ENCODE results near the gene RAD51B. TPM values are rescaled to one million over a fixed set of nuclear protein-coding genes. Genes with fewer than 3 reads are reported as not detected.
"Not testable (repeated sequence)": the region's sequence is repeated elsewhere in the genome, so short reads cannot be mapped to it uniquely, and the experiment has no call there.

The RAD51B gene
- total and polyA plus RNA-seq, 5 donors, result 0.88 to 5.3 (median 3.3) TPM

DNA sequence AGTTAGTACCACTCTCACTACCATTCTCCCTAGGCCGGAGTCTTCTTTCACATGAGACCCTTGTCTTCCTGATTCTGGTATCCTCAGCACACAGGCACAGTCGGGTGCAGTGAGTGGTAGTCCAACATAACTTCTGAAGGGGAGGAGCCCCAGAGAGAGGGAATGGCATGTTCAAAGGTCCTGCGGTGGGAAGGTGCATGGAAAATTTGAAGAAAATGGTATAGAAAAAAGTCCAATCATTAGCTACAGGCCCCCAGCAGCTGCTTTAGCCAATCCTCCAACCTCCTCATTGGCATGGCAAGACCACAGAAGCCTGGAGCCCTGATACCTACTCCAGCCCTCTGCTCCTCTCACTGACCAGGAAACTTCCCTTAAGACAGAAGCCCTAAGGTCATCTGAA lies 876.7 kb downstream of the RAD51B start:
- no peak for DNase-seq
- no peak overlapping the region for H3K27ac ChIP-seq (ENCODE audit: low read length)
- no peak overlapping the region for H3K4me3 ChIP-seq (ENCODE audit: low read length)
- 94% methylated on average over 3 of the region's 3 CpGs for WGBS
- peaks cover 6% of the 10 kb centered on the region for H3K4me1 ChIP-seq (ENCODE audit: control insufficient read depth, insufficient read depth, low read length)
- ATAC-seq, result no peak
- H3K27me3 ChIP-seq (ENCODE audit: control insufficient read depth, insufficient read depth), result no peaks in the 10 kb centered on the region
- H3K9me3 ChIP-seq (ENCODE audit: control insufficient read depth, low read length), result no peaks in the 10 kb centered on the region
- intact Hi-C loops (cut with DNase I), result no loop called here

DNA sequence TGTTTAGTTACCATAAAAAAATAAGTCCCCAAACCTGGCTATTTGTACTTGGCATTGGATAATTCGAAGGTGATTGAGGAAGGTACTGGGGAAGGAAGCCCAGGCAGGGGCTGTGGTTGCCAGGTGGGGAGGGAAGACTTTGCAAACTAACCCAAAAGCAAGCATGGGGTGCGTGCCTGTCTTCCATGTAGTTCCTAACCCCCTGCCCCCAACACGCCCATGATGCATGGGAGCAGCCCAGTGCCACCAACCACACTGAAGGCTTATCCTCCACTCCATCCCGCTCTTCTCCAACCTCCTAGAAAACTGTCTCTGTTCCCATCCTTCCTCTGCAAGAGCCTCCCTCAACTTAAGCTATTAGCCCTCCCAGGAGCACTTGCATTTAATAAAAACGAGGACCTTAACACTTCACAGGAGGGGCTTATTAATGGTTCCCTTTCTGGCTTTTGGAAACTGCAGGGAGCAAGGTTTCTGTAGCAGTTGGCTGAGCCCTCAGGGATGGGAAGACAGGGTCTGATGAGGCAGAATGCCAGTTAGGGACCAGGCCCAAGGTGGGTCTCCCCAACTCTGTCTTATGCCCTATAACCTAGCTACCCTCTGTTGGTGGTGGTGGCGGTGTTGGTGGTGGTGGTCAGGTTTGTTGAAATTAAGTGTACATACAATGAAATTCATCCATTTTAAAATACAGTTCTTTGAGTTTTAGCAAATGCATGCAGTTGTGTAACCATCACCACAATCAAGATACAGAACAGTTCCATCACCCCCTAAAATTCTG lies 877.3 kb downstream of the RAD51B start:
- Histone ChIP-seq H3K27me3 (ENCODE audit: control insufficient read depth, insufficient read depth) (no peaks in the 10 kb centered on the region), H3K9me3 (ENCODE audit: control insufficient read depth, low read length) (no peaks in the 10 kb centered on the region), H3K27ac (ENCODE audit: low read length) (no peak overlapping the region), H3K4me1 (ENCODE audit: control insufficient read depth, insufficient read depth, low read length) (peaks cover 6% of the 10 kb centered on the region), H3K4me3 (ENCODE audit: low read length) (no peak overlapping the region)
- WGBS, result 98% methylated on average over 6 of the region's 6 CpGs
- no peak for DNase-seq
- intact Hi-C loops (cut with DNase I), result no loop called here
- ATAC-seq, result no peak

DNA sequence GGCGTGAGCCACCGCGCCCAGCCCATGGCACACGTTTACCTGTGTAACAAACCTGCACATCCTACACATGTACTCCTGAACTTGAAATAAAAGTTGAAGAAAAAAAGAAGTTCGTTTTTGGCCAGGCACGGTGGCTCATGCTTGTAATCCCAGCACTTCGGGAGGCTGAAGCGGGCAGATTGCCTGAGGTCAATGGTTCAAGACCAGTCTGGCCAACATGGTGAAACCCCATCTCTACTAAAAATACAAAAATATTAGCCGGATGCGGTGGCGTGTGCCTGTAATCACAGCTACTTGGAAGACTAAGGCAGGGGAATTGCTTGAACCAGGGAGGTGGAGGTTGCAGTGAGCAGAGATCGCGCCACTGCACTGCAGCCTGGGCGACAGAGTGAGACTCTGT lies 879.2 kb downstream of the RAD51B start:
- H3K27me3 ChIP-seq (ENCODE audit: control insufficient read depth, insufficient read depth); DNase-seq: not testable (repeated sequence)

DNA sequence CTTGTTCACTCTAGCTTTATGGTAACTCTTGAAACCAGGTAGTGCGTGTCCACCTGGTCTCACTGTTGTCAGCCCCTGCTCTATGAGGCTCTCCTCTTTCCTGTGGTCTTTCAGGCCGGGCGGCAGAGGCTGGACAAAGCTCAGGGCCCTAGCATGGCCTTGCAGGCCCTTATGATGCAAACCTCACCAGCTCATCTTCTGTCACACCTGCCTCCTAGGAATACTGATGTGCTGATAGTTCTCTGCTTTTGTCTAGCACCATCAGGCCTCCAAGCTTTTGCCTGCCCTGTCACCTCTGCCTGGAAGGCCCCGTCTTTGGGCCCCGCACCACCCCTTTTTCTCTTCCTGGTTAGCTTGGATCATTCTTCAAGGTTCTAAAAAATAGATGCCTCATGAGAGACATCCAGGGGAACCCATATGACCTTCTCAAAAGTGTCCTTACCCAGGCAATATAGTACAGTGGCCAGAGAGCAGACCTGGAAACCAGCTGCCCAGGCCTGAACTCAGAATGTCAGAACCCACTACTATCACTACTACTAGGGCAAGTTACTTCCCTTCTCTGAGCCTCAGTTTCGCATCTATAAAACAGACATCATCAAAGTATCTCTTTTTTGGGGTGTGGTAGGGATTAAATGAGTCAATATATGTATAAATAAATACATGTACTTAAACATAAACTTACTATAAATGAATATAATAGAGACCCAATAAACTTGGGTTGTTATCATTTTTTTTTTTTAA lies 881.6 kb downstream of the RAD51B start:
- WGBS, result 93% methylated on average over 6 of the region's 6 CpGs
- H3K27ac ChIP-seq (ENCODE audit: low read length), result no peak overlapping the region
- no peak overlapping the region for H3K4me3 ChIP-seq (ENCODE audit: low read length)
- ATAC-seq, result no peak
- DNase-seq, result no peak
- intact Hi-C loops (cut with DNase I), result no loop called here
- no peaks in the 10 kb centered on the region for H3K9me3 ChIP-seq (ENCODE audit: control insufficient read depth, low read length)
- peaks cover 3% of the 10 kb centered on the region for H3K4me1 ChIP-seq (ENCODE audit: control insufficient read depth, insufficient read depth, low read length)
- H3K27me3 ChIP-seq (ENCODE audit: control insufficient read depth, insufficient read depth), result no peaks in the 10 kb centered on the region

More for the DNA sequence above, 879.2 kb downstream of the RAD51B start:
- H3K4me3 ChIP-seq (ENCODE audit: low read length); ATAC-seq; H3K4me1 ChIP-seq (ENCODE audit: control insufficient read depth, insufficient read depth, low read length); intact Hi-C loops (cut with DNase I); H3K27ac ChIP-seq (ENCODE audit: low read length); H3K9me3 ChIP-seq (ENCODE audit: control insufficient read depth, low read length): not testable (repeated sequence)
- 90% methylated on average over 14 of the region's 14 CpGs for WGBS

DNA sequence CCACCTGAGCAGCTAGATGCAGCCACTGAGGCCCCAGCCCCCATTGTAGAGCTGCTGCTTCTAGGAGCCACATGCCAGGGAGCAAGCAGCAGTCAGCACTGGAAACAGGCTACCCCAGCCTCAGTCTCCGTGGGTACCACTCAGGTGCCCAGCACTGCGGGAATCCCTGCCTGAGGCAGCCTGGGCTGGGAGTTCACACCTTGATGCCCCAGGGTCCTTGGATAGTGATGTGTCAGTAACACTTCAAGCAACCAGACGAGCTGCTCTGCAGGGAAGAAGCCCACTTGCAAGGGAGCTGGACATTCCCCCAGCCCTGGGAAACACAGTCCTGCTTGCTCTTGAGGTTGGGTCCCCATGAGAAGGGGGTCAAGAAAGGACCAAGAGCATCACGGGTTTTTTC lies 882.6 kb downstream of the RAD51B start:
- Histone ChIP-seq H3K4me1 (ENCODE audit: control insufficient read depth, insufficient read depth, low read length) (peaks cover 5% of the 10 kb centered on the region), H3K27me3 (ENCODE audit: control insufficient read depth, insufficient read depth) (no peaks in the 10 kb centered on the region), H3K4me3 (ENCODE audit: low read length) (no peak overlapping the region), H3K9me3 (ENCODE audit: control insufficient read depth, low read length) (no peaks in the 10 kb centered on the region), H3K27ac (ENCODE audit: low read length) (no peak overlapping the region)
- DNase-seq, result no peak
- WGBS, result 98% methylated on average over 4 of the region's 4 CpGs
- intact Hi-C loops (cut with DNase I), result no loop called here
- ATAC-seq, result no peak

DNA sequence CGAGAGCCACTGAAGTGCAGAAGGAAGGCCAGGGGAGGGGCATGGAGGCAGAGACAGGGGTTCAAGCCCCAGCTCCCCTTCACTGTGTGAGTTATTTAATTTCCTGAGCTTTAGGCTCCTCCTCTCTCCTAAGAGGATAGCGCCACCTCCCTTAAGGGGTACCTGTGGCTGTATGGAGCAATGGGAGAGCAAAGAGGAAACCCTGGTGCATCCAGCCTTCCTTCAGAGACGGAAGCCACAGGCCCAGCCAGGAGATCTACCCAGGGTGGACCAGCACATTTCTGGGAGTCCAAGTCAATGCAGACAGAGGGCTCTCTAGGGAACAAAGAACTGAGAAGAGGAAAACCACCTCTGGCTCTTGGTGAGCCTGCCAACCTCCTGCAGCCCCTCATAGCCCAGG lies 883.0 kb downstream of the RAD51B start:
- no peaks in the 10 kb centered on the region for H3K9me3 ChIP-seq (ENCODE audit: control insufficient read depth, low read length)
- no peak overlapping the region for H3K4me3 ChIP-seq (ENCODE audit: low read length)
- ATAC-seq (no peak), DNase-seq (no peak)
- H3K4me1 ChIP-seq (ENCODE audit: control insufficient read depth, insufficient read depth, low read length), result peaks cover 5% of the 10 kb centered on the region
- WGBS, result 95% methylated on average over 3 of the region's 3 CpGs
- H3K27me3 ChIP-seq (ENCODE audit: control insufficient read depth, insufficient read depth), result no peaks in the 10 kb centered on the region
- intact Hi-C loops (cut with DNase I), result no loop called here
- no peak overlapping the region for H3K27ac ChIP-seq (ENCODE audit: low read length)

DNA sequence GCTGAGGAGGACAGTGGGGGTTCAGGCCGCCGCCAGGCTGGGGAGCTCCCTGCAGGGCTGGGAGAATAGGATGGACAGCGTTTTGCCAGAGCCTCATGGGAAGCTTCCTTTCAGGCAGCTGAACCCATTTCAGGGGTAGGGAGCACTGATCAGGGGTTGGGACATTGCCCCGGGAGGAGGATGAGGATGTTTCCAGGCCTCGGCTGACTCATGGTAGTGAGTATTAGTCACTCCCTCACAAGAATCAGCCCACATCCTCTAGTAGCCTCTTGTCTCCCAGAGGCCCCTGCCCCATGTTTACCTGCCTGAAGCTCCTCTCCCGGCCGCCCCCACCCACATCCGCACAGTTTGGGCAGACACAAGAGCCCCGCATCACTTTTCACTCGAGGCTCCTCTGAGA lies 883.5 kb downstream of the RAD51B start:
- no peak overlapping the region for H3K4me3 ChIP-seq (ENCODE audit: low read length)
- peaks cover 5% of the 10 kb centered on the region for H3K4me1 ChIP-seq (ENCODE audit: control insufficient read depth, insufficient read depth, low read length)
- intact Hi-C loops (cut with DNase I), result no loop called here
- no peak overlapping the region for H3K27ac ChIP-seq (ENCODE audit: low read length)
- H3K27me3 ChIP-seq (ENCODE audit: control insufficient read depth, insufficient read depth), result no peaks in the 10 kb centered on the region
- 75% methylated on average over 10 of the region's 10 CpGs for WGBS
- H3K9me3 ChIP-seq (ENCODE audit: control insufficient read depth, low read length), result no peaks in the 10 kb centered on the region
- ATAC-seq, result peak in 1 of 2 donors; percentile 52
- DNase-seq, result peak in 1 of 3 donors; percentile 48

DNA sequence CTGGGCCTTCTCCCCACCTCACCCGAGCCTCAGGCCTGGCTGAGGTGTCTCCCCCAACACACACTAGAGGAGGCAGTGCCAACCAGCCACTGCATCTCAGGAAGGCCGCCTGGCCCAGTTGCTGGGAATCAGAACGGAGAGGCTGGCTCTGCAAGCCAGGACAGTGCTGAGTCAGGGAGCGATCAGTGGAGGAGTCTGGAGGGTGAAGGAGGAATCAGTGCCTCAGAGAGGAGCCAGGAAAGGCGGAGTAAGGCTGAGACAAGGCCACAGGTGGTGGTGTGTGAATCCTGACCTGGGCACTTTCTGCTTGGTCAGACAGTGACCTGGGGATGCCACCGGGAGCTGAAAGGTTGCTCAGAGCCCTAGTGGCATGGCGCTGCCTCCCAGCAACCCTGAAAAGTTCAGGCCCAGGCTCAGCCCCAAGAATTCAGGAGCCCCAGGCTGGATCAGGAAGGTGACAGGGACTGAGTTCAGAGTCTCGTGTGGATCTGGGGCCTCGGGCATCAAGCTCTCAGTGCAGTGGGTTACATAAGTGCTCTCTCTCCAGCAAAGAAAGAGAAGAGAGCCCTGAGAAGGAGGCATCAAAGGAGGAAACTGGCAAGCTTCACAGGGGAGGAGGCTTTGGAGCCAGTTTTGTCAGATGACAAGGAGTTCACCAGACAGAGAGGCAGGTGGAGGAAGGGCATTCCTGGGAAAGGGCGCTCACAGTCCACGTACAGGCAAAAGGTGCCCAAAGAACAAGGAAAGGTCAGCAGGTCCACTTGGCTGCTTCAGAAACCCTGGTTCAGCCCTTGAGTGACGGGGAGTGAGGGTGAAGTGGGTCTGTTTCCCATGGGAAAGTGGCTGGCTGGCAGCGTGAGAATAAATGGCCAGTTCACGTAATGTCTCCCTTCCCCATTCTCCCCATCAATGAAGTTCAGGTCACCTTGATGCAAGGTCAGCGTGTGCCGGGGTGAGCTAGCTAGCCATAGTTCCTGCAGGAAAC lies 885.4 kb downstream of the RAD51B start:
- intact Hi-C loops (cut with DNase I), result no loop called here
- Histone ChIP-seq H3K4me3 (ENCODE audit: low read length) (no peak overlapping the region), H3K27me3 (ENCODE audit: control insufficient read depth, insufficient read depth) (no peaks in the 10 kb centered on the region), H3K4me1 (ENCODE audit: control insufficient read depth, insufficient read depth, low read length) (peaks cover 5% of the 10 kb centered on the region), H3K27ac (ENCODE audit: low read length) (no peak overlapping the region), H3K9me3 (ENCODE audit: control insufficient read depth, low read length) (no peaks in the 10 kb centered on the region)
- ATAC-seq, result peak; percentile 32 to 57
- DNase-seq, result no peak
- 87% methylated on average over 16 of the region's 16 CpGs for WGBS

DNA sequence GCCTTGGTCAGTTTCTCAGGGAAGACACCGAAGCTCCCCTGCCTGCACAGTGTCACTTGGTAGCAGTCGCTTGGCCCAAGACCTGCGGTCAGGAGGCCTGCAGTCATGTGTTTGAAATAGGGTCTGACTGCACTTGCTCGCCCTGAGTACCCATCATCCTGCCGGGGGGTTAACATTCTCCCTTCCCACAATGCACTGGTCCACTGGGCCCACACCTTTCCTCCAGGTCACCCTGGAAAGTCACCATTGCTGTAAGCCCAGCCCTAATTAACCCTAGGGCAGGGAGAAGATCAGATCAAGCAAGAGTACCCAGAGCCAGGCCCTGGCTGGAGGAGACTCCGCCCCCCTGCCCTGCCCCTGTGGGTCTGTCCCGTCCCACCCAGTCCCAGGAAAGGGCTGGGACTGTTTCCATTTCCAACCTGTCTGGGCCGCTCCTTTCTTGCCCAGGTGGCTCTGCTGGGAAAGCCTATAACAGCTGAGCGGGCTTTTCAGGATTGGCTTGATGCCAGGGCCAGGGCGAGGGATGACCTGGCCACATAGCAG lies 886.2 kb downstream of the RAD51B start:
- Histone ChIP-seq H3K27me3 (ENCODE audit: control insufficient read depth, insufficient read depth) (no peaks in the 10 kb centered on the region), H3K4me1 (ENCODE audit: control insufficient read depth, insufficient read depth, low read length) (peaks cover 5% of the 10 kb centered on the region), H3K4me3 (ENCODE audit: low read length) (no peak overlapping the region), H3K27ac (ENCODE audit: low read length) (no peak overlapping the region), H3K9me3 (ENCODE audit: control insufficient read depth, low read length) (no peaks in the 10 kb centered on the region)
- ATAC-seq, result peak; percentile 30 to 36
- no peak for DNase-seq
- intact Hi-C loops (cut with DNase I), result no loop called here
- 88% methylated on average over 10 of the region's 10 CpGs for WGBS

DNA sequence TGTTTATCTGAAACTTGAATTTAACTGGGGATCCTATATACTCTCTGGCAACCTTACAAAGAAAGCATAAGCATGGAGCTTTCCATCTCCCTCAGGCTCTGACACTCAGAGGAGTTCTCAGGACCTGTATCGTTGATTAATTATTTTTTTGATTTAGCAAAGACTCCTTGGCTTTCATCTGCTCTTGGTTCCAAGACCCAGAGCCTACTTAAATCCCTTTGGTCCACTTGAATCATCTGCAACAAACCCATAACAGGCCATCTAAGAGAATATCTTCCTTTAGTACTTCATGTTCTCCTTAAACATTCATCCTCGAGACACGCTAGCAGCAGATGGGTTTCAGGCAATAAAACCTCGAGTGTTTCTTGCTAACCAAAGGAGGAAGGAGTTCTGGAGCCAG lies 887.9 kb downstream of the RAD51B start:
- H3K9me3 ChIP-seq (ENCODE audit: control insufficient read depth, low read length), result no peaks in the 10 kb centered on the region
- H3K27ac ChIP-seq (ENCODE audit: low read length), result no peak overlapping the region
- no peak for ATAC-seq
- intact Hi-C loops (cut with DNase I), result no loop called here
- DNase-seq, result no peak
- H3K27me3 ChIP-seq (ENCODE audit: control insufficient read depth, insufficient read depth), result no peaks in the 10 kb centered on the region
- 77% methylated on average over 4 of the region's 4 CpGs for WGBS
- no peak overlapping the region for H3K4me3 ChIP-seq (ENCODE audit: low read length)
- H3K4me1 ChIP-seq (ENCODE audit: control insufficient read depth, insufficient read depth, low read length), result peaks cover 5% of the 10 kb centered on the region

All from right cardiac atrium (tissue), 5 donors.